BJ (cell line): ENCODE measurements around the gene BCAS4. TPM values are rescaled to one million over a fixed set of nuclear protein-coding genes. Genes with fewer than 3 reads are reported as not detected.

Source experiments
- CTCF ChIA-PET: fragments of 350-600 bp; formaldehyde crosslinking; extraction: SDS; loops from one replicate; lab custom pipeline; 2021; ENCODE audit warnings: antibody characterized with exemption, inconsistent platforms; lab: Yijun Ruan, JAX
- POLR2A ChIA-PET: fragments of 300-600 bp; sonication (Branson Sonifier 250); formaldehyde crosslinking; extraction: SDS; loops from one replicate; lab custom pipeline; 2021; ENCODE audit warnings: antibody characterized with exemption; lab: Charles Lee
- DNase-seq: peaks from one replicate; pipeline ENCODE4 v3.0.0-alpha.2; 2011; ENCODE audit warnings: low read depth
- H3K27me3 ChIP-seq: 2 replicates; pipeline ENCODE4 v1.6.0; 2011; ENCODE audit warnings: low read length; ENCODE audit not compliant: control insufficient read depth, insufficient read depth
- H3K36me3 ChIP-seq: 2 replicates; pipeline ENCODE4 v1.5.1; 2011; ENCODE audit warnings: low read length; ENCODE audit not compliant: control insufficient read depth, insufficient read depth
- H3K4me3 ChIP-seq: 2 replicates; pipeline ENCODE4 v1.5.1; 2011; ENCODE audit warnings: low read depth, mild to moderate bottlenecking, control low read depth, low read length
- CTCF ChIP-seq: IDR thresholded peaks from 2 replicates; pipeline ENCODE4 v1.5.1; 2011; ENCODE audit warnings: low read depth, mild to moderate bottlenecking, control low read depth, inconsistent platforms, low read length, moderate library complexity; ENCODE audit not compliant: insufficient read depth
- polyA plus RNA-seq: library from polyadenylated mRNA; depleted of rRNA; stranded (reverse); fragments of >200 nt; gene quantifications from 2 replicates; pipeline ENCODE4 v1.2.3, GENCODE V29; 2011

The BCAS4 gene
- polyA plus RNA-seq, 1 experiment, result 31.6 TPM

- H3K4me3 ChIP-seq, result no peak overlapping the region
- POLR2A ChIA-PET, result interaction anchor here (1.2 kb wide), 1 partner anchor 162 kb away, joined by 4 read pairs; no protein-coding TSS in a partner anchor
- peak; percentile 75 for TF ChIP-seq CTCF
- H3K36me3 ChIP-seq, result no peaks in the 10 kb centered on the region
- no peaks in the 10 kb centered on the region for H3K27me3 ChIP-seq
- CTCF ChIA-PET, result interaction anchor here (0.6 to 4.0 kb wide), 32 partner anchors 9 to 602 kb away, joined by 3 to 27 read pairs (median 4); partner anchors contain the start of genes CEBPB, DPM1 and MOCS3
- DNase-seq, result peak; percentile 44
Measured at GRCh38 chr20:50788045-50788991, 6.5 kb upstream of the BCAS4 start.

DNA sequence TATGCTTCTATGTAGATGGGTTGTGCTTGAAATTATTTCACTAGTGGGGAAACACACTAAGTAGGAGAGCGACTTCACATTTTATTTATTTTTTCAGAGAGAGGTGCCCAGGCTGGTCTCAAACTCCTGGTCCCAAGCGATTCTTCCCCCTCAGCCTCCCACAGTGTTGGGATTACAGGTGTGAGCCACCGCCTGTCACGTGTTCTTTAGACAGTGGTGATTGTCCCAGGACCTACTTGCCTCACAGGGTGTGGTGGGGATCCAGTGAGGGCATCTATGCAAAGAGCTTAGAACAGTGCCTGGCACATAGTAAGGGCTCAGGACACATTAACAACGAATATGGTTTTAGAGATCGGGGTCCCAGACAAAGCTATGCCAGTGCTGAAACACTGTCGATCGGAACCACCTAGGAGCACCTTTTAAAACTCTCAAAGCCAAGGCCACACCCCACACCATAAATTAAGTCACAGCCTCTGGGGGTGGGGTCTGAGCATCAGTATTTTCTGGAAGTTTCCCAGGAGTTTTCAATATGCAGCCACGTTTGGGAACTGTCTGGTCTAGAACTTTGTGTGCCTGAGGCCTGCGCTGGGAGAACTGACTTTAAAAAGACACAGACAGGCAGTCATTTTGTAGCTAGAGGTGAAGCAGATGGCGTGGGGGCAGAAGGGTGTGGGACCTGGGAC, 4.8 kb upstream of the BCAS4 start:
- ChIA-PET CTCF (interaction anchor here (0.6 to 8.9 kb wide), 27 partner anchors 8 to 546 kb away, joined by 3 to 152 read pairs (median 5); partner anchors contain the start of genes ADNP, DPM1 and MOCS3), POLR2A (interaction anchor here (0.6 to 0.9 kb wide), 2 partner anchors 61 to 141 kb away, joined by 3 read pairs; partner anchors contain the start of gene ADNP)
- Histone ChIP-seq H3K27me3 (no peaks in the 10 kb centered on the region), H3K36me3 (no peaks in the 10 kb centered on the region), H3K4me3 (no peak overlapping the region)
- TF ChIP-seq CTCF, result no peak
- DNase-seq, result no peak

DNA sequence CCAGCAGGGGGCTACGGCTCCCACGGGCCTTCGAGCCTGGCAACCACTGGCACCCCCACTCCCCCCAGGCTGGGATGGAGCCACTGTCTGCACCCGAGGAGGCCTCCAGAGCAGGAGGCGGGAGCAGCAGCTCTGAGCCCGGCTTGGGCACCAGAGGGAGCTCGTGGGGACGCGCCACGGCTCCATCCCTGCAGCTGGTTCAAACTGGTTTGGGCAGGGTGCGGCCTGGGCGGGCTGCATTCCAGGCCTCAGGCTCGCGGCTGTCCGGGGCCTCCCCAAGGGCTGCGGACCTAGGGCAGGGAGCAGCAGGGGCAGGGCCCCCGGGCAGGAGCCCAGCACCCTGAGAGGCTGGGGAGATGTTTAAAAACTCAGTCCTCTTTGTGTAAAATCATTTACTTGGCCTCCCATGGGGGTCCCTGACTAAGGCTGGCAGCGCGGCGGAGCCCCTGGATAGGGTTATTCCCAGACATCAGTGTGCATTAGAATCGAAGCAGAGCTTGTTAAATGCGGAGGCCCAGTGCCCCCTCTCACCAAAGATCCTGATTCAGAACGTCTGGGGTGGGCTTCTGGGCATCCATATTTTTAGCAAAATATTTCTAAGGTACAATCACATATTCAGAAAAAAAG, 4.1 kb upstream of the BCAS4 start:
- POLR2A ChIA-PET, result interaction anchor here (0.6 to 0.9 kb wide), 4 partner anchors 62 to 965 kb away, joined by 3 to 5 read pairs (median 3); partner anchors contain the start of gene ADNP
- peak; percentile 97 for TF ChIP-seq CTCF
- DNase-seq, result peak; percentile 46
- Histone ChIP-seq H3K36me3 (no peaks in the 10 kb centered on the region), H3K27me3 (no peaks in the 10 kb centered on the region), H3K4me3 (no peak overlapping the region)
- CTCF ChIA-PET, result interaction anchor here (0.6 to 8.9 kb wide), 27 partner anchors 9 to 547 kb away, joined by 3 to 152 read pairs (median 4); partner anchors contain the start of genes ADNP, DPM1 and MOCS3

DNA sequence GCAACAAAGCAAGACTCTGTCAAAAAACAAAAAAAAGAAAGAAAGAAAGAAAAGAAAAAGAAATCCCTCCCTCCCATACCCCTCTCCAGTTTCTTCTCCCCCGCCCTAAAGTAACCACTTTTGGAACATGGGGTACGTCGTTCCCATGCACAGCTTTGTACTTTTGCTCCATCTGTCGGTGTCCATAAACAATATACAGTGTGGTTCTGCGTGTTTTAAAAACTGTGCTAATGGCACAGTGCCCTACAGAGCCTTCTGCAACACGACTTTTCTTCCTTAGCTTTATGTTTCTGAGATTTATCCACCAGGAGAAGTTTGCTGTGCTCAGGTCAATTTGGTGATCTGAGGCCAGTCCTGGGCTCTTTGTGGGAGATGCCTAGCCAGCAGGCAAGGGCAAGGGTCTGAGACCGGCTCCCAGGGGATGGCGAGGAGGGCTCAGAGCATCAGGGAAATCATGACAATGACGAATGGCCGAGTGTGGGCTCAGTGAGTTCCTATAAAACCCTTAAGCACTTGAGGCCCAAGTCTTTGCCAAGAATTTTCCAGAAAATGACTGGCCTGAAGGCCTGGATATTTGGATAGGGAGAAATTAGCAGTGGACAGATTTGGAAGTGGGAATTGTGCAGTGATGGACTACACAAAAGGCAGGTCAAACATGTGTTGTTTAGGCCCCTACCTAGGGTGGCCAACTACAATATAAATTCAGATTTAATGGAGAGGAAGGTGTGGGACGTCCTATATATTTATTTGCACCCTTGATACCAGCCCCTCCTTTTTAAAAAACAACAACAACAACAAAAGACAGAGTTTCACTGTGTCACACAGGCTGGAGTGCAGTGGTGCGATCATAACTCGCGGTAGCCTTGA, 1.9 kb upstream of the BCAS4 start:
- CTCF ChIA-PET, result interaction anchor here (0.6 to 8.9 kb wide), 21 partner anchors 8 to 533 kb away, joined by 3 to 152 read pairs (median 8); partner anchors contain the start of genes ADNP, DPM1 and MOCS3
- TF ChIP-seq CTCF, result 0 out of 2 replicates have a peak, but pooled peaks have one; percentile 5
- Histone ChIP-seq H3K27me3 (no peaks in the 10 kb centered on the region), H3K36me3 (no peaks in the 10 kb centered on the region), H3K4me3 (no peak overlapping the region)
- DNase-seq, result no peak
- POLR2A ChIA-PET, result interaction anchor here (0.6 kb wide), 3 partner anchors 25 to 172 kb away, joined by 4 to 11 read pairs (median 7); no protein-coding TSS in a partner anchor
